KMS-11 (cell line): ENCODE data around the gene RPS6KA5.

Experiments used
- H2AFZ ChIP-seq: fragments of 200-600 bp; sonication (generic); 2 replicates; pipeline ENCODE4 v1.6.1; 2016; ENCODE audit warnings: antibody characterized with exemption, mixed run types, low read depth
- H3K27ac ChIP-seq: fragments of 200-600 bp; sonication (generic); 2 replicates; pipeline ENCODE4 v1.6.1; 2016; ENCODE audit warnings: mild to moderate bottlenecking, mixed run types
- H3K27me3 ChIP-seq: fragments of 200-600 bp; sonication (generic); 2 replicates; pipeline ENCODE4 v1.6.1; 2017; ENCODE audit warnings: mild to moderate bottlenecking, low read depth, mixed run types, moderate library complexity; ENCODE audit not compliant: insufficient read depth
- H3K36me3 ChIP-seq: fragments of 200-600 bp; sonication (generic); 2 replicates; pipeline ENCODE4 v1.6.1; 2017; ENCODE audit warnings: mild to moderate bottlenecking, mixed run types; ENCODE audit not compliant: insufficient read depth
- H3K4me1 ChIP-seq: fragments of 200-600 bp; sonication (generic); 2 replicates; pipeline ENCODE4 v1.6.1; 2016; ENCODE audit warnings: mild to moderate bottlenecking, low read depth, mixed run types; ENCODE audit not compliant: poor library complexity, severe bottlenecking
- H3K4me2 ChIP-seq: fragments of 200-600 bp; sonication (generic); 2 replicates; pipeline ENCODE4 v1.7.0; 2016; ENCODE audit warnings: mild to moderate bottlenecking, mixed run types
- H3K4me3 ChIP-seq: fragments of 200-600 bp; sonication (generic); IDR thresholded peaks from 2 replicates; pipeline ENCODE4 v1.6.1; 2017; ENCODE audit warnings: low read depth, low read length, mixed read lengths; ENCODE audit not compliant: insufficient read depth
- H3K79me2 ChIP-seq: fragments of 200-600 bp; sonication (generic); 2 replicates; pipeline ENCODE4 v1.6.1; 2016; ENCODE audit warnings: low read depth, mixed run types; ENCODE audit not compliant: insufficient read depth
- H3K9ac ChIP-seq: fragments of 200-600 bp; sonication (generic); 2 replicates; pipeline ENCODE4 v1.6.1; 2016; ENCODE audit warnings: mild to moderate bottlenecking, mixed run types
- H4K20me1 ChIP-seq: fragments of 200-600 bp; sonication (generic); 2 replicates; pipeline ENCODE4 v1.6.1; 2016; ENCODE audit warnings: mild to moderate bottlenecking, mixed run types; ENCODE audit not compliant: insufficient read depth
- TF ChIP-seq, protein P1 (sequence below): fragments of 200-600 bp; sonication (generic); conservative IDR thresholded peaks from 2 replicates; pipeline ENCODE4 v1.6.1; 2017; ENCODE audit warnings: low read depth, mild to moderate bottlenecking, antibody characterized with exemption, low read length, moderate library complexity, mixed read lengths

RPS6KA5 gene

DNA sequence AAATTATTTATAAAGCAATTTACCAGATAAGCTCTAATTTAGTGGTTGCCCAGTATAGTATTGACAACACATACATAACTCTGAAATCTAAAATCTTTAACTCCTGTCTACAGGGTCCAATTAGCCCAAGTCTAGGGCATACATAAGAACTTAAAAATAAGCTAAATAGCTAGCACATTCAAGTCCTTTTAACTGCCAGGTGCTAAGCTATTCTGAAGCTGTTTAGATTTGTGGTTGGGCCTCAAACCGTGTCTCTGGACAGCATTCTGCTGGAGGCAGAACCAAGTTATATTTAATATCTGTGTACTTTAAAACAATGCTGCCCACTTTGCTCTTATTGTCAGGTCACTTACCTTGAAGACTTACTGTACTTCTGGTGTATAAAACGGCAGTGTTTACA, 19.0 kb downstream of the RPS6KA5 start:
- Histone ChIP-seq H4K20me1 (no peaks in the 10 kb centered on the region), H3K36me3 (no peaks in the 10 kb centered on the region), H3K4me1 (peaks cover 25% of the 10 kb centered on the region), H3K4me2 (peak overlapping the region; percentile 44; the same call in 1 of the 2 replicates), H3K27ac (peak overlapping the region; percentile 27), H3K4me3 (no peak overlapping the region), H3K9ac (no peak overlapping the region), H2AFZ (no peak overlapping the region), H3K79me2 (no peaks in the 10 kb centered on the region), H3K27me3 (no peaks in the 10 kb centered on the region)
- TF ChIP-seq, protein P1, sequence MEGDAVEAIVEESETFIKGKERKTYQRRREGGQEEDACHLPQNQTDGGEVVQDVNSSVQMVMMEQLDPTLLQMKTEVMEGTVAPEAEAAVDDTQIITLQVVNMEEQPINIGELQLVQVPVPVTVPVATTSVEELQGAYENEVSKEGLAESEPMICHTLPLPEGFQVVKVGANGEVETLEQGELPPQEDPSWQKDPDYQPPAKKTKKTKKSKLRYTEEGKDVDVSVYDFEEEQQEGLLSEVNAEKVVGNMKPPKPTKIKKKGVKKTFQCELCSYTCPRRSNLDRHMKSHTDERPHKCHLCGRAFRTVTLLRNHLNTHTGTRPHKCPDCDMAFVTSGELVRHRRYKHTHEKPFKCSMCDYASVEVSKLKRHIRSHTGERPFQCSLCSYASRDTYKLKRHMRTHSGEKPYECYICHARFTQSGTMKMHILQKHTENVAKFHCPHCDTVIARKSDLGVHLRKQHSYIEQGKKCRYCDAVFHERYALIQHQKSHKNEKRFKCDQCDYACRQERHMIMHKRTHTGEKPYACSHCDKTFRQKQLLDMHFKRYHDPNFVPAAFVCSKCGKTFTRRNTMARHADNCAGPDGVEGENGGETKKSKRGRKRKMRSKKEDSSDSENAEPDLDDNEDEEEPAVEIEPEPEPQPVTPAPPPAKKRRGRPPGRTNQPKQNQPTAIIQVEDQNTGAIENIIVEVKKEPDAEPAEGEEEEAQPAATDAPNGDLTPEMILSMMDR, result no peak

GRCh38 chr14:91040545-91040944, 19.9 kb downstream of the RPS6KA5 start:
- TF ChIP-seq, protein P1, result no peak
- Histone ChIP-seq H3K4me3 (no peak overlapping the region), H3K27me3 (no peaks in the 10 kb centered on the region)

GRCh38 chr14:91038439-91038838, 22.0 kb downstream of the RPS6KA5 start:
- H3K27ac ChIP-seq, result no peak overlapping the region
- H3K4me2 ChIP-seq, result no peak overlapping the region

More at GRCh38 chr14:91040545-91040944, 19.9 kb downstream of the RPS6KA5 start:
- peaks cover 25% of the 10 kb centered on the region for H3K4me1 ChIP-seq
- no peaks in the 10 kb centered on the region for H4K20me1 ChIP-seq
- H3K36me3 ChIP-seq, result no peaks in the 10 kb centered on the region
- no peak overlapping the region for H3K4me2 ChIP-seq
- H3K27ac ChIP-seq, result no peak overlapping the region
- no peaks in the 10 kb centered on the region for H3K79me2 ChIP-seq
- H3K9ac ChIP-seq, result no peak overlapping the region
- no peak overlapping the region for H2AFZ ChIP-seq

GRCh38 chr14:91036741-91037469, 23.5 kb downstream of the RPS6KA5 start:
- H4K20me1 ChIP-seq, result no peaks in the 10 kb centered on the region
- H3K27ac ChIP-seq, result no peak overlapping the region
- no peaks in the 10 kb centered on the region for H3K27me3 ChIP-seq
- no peak overlapping the region for H3K9ac ChIP-seq
- no peak overlapping the region for H3K4me3 ChIP-seq
- no peaks in the 10 kb centered on the region for H3K79me2 ChIP-seq
- H3K4me1 ChIP-seq, result peaks cover 17% of the 10 kb centered on the region
- no peaks in the 10 kb centered on the region for H3K36me3 ChIP-seq
- no peak overlapping the region for H3K4me2 ChIP-seq
- TF ChIP-seq, protein P1, result no peak
- no peak overlapping the region for H2AFZ ChIP-seq

More at GRCh38 chr14:91038439-91038838, 22.0 kb downstream of the RPS6KA5 start:
- Histone ChIP-seq H3K9ac (no peak overlapping the region), H3K4me1 (peaks cover 25% of the 10 kb centered on the region), H3K4me3 (no peak overlapping the region), H3K79me2 (no peaks in the 10 kb centered on the region), H3K36me3 (no peaks in the 10 kb centered on the region), H4K20me1 (no peaks in the 10 kb centered on the region), H2AFZ (no peak overlapping the region), H3K27me3 (no peaks in the 10 kb centered on the region)
- TF ChIP-seq, protein P1, result no peak
